ENCODE data around the gene TRPV2. TPM values are rescaled to one million over a fixed set of nuclear protein-coding genes. Genes with fewer than 3 reads are reported as not detected.

The TRPV2 gene
- total and polyA plus RNA-seq, 10 of the 15 experiments (the other 5 are each of a cell fraction or from before 2014, with no cell fraction given) = 8.9 to 94.4 (median 54.1) TPM

DNA sequence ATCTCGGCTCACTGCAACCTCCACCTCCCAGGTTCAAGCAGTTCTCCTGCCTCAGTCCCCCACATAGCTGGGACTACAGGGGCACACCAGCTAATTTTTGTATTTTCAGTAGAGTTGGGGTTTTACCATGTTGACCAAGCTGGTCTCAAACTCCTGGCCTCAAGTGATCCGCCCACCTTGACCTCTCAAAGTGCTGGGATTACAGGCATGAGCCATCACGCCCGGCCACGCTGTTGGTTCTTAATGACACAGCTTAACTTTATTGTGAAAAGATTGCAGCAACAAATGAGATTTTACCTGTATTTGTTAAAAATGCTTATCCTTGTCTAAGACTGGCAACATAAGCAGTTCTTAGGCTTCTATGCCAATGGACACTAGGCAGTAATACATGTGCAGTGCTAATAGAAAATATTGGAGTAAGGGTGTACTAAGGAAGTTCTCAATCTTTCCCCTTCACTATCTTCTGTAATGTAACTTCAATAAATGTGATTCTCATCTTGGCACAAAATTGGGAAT, 31.5 kb upstream of the TRPV2 start:
- H4K20me1 ChIP-seq (ENCODE audit: control insufficient read depth, insufficient read depth) = peaks cover 4% of the 10 kb centered on the region

More for the DNA sequence above, 31.5 kb upstream of the TRPV2 start:
- Histone ChIP-seq H3K4me2 (ENCODE audit: control insufficient read depth, insufficient read depth) (peak overlapping the region; percentile 50; the same call in 1 of the 2 replicates), H3K79me2 (ENCODE audit: control insufficient read depth, insufficient read depth, low read length) (peaks cover 31% of the 10 kb centered on the region), H3K27me3 (replicated peaks in 1 of 2; ENCODE audit: control insufficient read depth in 2 of 2, insufficient read depth in 2 of 2, low read length in 1 of 2) (no peaks in the 10 kb centered on the region), H3K9me3 (replicated peaks; ENCODE audit: control insufficient read depth, insufficient read depth, low read length) (no peaks in the 10 kb centered on the region; the same call in 2 of the 3 replicates), H3K4me3 (peak overlapping the region; percentile 76; the same call in 1 of the 2 replicates), H3K9ac (ENCODE audit: control insufficient read depth, insufficient read depth, low read length) (no peak overlapping the region), H2AFZ (ENCODE audit: control insufficient read depth, low read depth, low read length) (no peak overlapping the region), H3K36me3 (ENCODE audit: control insufficient read depth in 2 of 2, insufficient read depth in 2 of 2, low read length in 1 of 2) (peaks cover 4 to 11% of the 10 kb centered on the region in 2 experiments), H3K27ac (ENCODE audit: control insufficient read depth, insufficient read depth) (no peak overlapping the region; the same call in 1 of the 2 replicates), H3K4me1 (ENCODE audit: control insufficient read depth, insufficient read depth, low read length) (peaks cover 16% of the 10 kb centered on the region)
- SMC1A ChIA-PET (ENCODE audit: uncharacterized antibody, unreplicated experiment) = interaction anchor here (0.7 to 1.7 kb wide), 7 partner anchors 15 to 137 kb away, joined by 3 to 16 read pairs (median 4); partner anchors contain the start of gene TRPV2
- no TSS peak for BruUV-seq (replicated peaks)
- intact Hi-C loops (cut with micrococcal nuclease; ENCODE audit: unreplicated experiment) = no loop called here
- no peak for FAIRE-seq
- TF ChIP-seq IRF4 (IDR thresholded peaks at IDR 0.05; ENCODE audit: low read depth, low read length) (no peak), EGR1 (IDR thresholded peaks at IDR 0.05; ENCODE audit: borderline replicate concordance in 1 of 2, low read depth in 2 of 2, low read length in 2 of 2) (no peak), FOS (IDR thresholded peaks at IDR 0.05; ENCODE audit: borderline replicate concordance, extremely low read depth, insufficient read length) (no peak), SMAD5 (IDR thresholded peaks at IDR 0.05; ENCODE audit: low read depth) (no peak), POLR2AphosphoS2 (IDR thresholded peaks at IDR 0.05; ENCODE audit: low read depth, low read length) (no peak), GABPA (IDR thresholded peaks at IDR 0.05; ENCODE audit: low read depth) (no peak), SMAD1 (IDR thresholded peaks at IDR 0.05; ENCODE audit: low read depth, partially characterized antibody) (no peak), CHD4 (IDR thresholded peaks at IDR 0.05) (no peak)
- TF ChIP-seq, protein P1, sequence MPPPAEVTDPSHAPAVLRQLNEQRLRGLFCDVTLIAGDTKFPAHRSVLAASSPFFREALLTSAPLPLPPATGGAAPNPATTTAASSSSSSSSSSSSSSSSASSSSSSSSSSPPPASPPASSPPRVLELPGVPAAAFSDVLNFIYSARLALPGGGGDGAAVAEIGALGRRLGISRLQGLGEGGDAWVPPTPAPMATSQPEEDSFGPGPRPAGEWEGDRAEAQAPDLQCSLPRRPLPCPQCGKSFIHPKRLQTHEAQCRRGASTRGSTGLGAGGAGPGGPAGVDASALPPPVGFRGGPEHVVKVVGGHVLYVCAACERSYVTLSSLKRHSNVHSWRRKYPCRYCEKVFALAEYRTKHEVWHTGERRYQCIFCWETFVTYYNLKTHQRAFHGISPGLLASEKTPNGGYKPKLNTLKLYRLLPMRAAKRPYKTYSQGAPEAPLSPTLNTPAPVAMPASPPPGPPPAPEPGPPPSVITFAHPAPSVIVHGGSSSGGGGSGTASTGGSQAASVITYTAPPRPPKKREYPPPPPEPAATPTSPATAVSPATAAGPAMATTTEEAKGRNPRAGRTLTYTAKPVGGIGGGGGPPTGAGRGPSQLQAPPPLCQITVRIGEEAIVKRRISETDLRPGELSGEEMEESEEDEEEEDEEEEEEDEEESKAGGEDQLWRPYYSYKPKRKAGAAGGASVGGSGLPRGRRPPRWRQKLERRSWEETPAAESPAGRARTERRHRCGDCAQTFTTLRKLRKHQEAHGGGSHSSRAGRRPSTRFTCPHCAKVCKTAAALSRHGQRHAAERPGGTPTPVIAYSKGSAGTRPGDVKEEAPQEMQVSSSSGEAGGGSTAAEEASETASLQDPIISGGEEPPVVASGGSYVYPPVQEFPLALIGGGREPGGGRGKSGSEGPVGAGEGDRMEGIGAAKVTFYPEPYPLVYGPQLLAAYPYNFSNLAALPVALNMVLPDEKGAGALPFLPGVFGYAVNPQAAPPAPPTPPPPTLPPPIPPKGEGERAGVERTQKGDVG (CRISPR knock-in tag; IDR thresholded peaks at IDR 0.05) = no peak
- TF ChIP-seq, protein P2, sequence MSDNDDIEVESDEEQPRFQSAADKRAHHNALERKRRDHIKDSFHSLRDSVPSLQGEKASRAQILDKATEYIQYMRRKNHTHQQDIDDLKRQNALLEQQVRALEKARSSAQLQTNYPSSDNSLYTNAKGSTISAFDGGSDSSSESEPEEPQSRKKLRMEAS (IDR thresholded peaks at IDR 0.05; ENCODE audit: low read depth, low read length) = no peak
- 78% methylated on average over 5 of the region's 5 CpGs for WGBS (ENCODE audit: insufficient coverage, insufficient replicate concordance, low lambda C conversion rate, missing lambda C conversion rate)
- in situ Hi-C loops (cut with MboI) = loop anchor here (5.0 kb wide), 1 partner anchor 33 kb away; the partner anchor contains the start of gene TRPV2
- CTCF ChIA-PET = interaction anchor here (0.7 to 4.5 kb wide), 7 partner anchors 20 to 142 kb away, joined by 3 to 53 read pairs (median 5); partner anchors contain the start of gene TRPV2
- RAD21 ChIA-PET (ENCODE audit: unreplicated experiment) = interaction anchor here (1.2 to 1.9 kb wide), 4 partner anchors 25 to 138 kb away, joined by 3 to 8 read pairs (median 4); partner anchors contain the start of gene TRPV2
- POLR2A ChIA-PET = interaction anchor here (0.8 to 2.6 kb wide), 2 partner anchors 24 to 32 kb away, joined by 4 to 7 read pairs; partner anchors contain the start of gene TRPV2
- ATAC-seq = no peak
- no peak for DNase-seq (ENCODE audit: low read depth, low spot score)

Measured in GM12878 (cell line).